ENCODE data around the gene ATXN7L2.

DNA sequence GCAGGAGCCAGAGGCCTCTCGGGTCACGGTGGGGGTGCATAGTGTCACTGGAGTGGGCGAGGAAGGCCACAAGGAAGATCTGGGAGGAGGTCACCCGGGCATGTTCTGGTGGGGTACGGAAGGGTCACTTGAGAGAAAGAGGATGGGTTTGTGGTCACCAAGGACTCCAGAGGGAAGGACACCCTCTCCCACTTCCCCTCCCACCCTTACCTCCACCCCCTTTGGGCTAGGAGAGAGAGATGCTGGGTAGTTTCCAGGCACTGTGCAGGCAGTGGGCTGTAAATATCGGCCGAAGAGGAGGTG is 25.1 kb downstream of the ATXN7L2 start:
- TF ChIP-seq, protein P1, sequence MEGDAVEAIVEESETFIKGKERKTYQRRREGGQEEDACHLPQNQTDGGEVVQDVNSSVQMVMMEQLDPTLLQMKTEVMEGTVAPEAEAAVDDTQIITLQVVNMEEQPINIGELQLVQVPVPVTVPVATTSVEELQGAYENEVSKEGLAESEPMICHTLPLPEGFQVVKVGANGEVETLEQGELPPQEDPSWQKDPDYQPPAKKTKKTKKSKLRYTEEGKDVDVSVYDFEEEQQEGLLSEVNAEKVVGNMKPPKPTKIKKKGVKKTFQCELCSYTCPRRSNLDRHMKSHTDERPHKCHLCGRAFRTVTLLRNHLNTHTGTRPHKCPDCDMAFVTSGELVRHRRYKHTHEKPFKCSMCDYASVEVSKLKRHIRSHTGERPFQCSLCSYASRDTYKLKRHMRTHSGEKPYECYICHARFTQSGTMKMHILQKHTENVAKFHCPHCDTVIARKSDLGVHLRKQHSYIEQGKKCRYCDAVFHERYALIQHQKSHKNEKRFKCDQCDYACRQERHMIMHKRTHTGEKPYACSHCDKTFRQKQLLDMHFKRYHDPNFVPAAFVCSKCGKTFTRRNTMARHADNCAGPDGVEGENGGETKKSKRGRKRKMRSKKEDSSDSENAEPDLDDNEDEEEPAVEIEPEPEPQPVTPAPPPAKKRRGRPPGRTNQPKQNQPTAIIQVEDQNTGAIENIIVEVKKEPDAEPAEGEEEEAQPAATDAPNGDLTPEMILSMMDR (IDR thresholded peaks at IDR 0.05; ENCODE audit: control extremely low read depth in 1 of 3, insufficient read depth in 1 of 3, low read depth in 1 of 3, low read length in 3 of 3) = no peak
- TF ChIP-seq EP300 (IDR thresholded peaks at IDR 0.05; ENCODE audit: borderline replicate concordance in 1 of 2, low read depth in 2 of 2, low read length in 2 of 2) = no peak
- no peak for TF ChIP-seq POLR2A (IDR thresholded peaks at IDR 0.05; ENCODE audit: control extremely low read depth in 1 of 2, low read depth in 2 of 2, low read length in 2 of 2)
- TF ChIP-seq CHD2 (IDR thresholded peaks at IDR 0.05; ENCODE audit: low read length) = no peak
